ENCODE measurements around the gene RARRES2.

- no peak for TF ChIP-seq CTCF (IDR thresholded peaks at IDR 0.05; ENCODE audit: low read depth, low read length, poor library complexity, severe bottlenecking)
- no peak for TF ChIP-seq EZH2phosphoT487 (IDR thresholded peaks at IDR 0.05; ENCODE audit: borderline replicate concordance, low read length)
Measured at GRCh38 chr7:150317748-150318444, 23.5 kb downstream of the RARRES2 start.

Measured in DOHH2 (cell line).